H1 (cell line): ENCODE measurements around the gene NFATC1. TPM values are rescaled to one million over a fixed set of nuclear protein-coding genes. Genes with fewer than 3 reads are reported as not detected.

Source experiments
- CTCF ChIA-PET: fragments of 300-600 bp; sonication (Branson Sonifier 250); formaldehyde crosslinking; loops from one replicate; lab custom pipeline; 2021; ENCODE audit not compliant: partially characterized antibody; lab: Charles Lee
- POLR2A ChIA-PET: fragments of 300-600 bp; sonication (Branson Sonifier 250); formaldehyde crosslinking; loops from one replicate; lab custom pipeline; 2021; ENCODE audit warnings: inconsistent platforms; ENCODE audit not compliant: partially characterized antibody; lab: Charles Lee
- DNase-seq, 2 experiments: peaks; one replicate each; pipeline versions ENCODE4 v3.0.0 to v3.0.0-alpha.2; 2010 to 2022; ENCODE audit warnings: low spot score in 2 of 2, low read depth in 1 of 2, mixed read lengths in 1 of 2
- FAIRE-seq: peaks from 2 replicates; lab custom pipeline; 2011; peaks lifted over from hg19 to GRCh38; lab: Jason Lieb, UNC
- H2AFZ ChIP-seq: 2 replicates; pipeline ENCODE4 v1.8.1; 2012; ENCODE audit warnings: low read length, inconsistent platforms
- H2AK5ac ChIP-seq: 2 replicates; pipeline ENCODE4 v1.6.1; 2013; ENCODE audit warnings: low read depth, low read length
- H2BK120ac ChIP-seq: replicated peaks from 2 replicates; pipeline ENCODE3; 2013; ENCODE audit warnings: low read depth, low read length, inconsistent platforms
- H2BK12ac ChIP-seq: 2 replicates; pipeline ENCODE4 v1.6.1; 2013; ENCODE audit warnings: low read depth, low read length
- H2BK15ac ChIP-seq: 2 replicates; pipeline ENCODE4 v1.6.1; 2013; ENCODE audit warnings: low read length
- H2BK20ac ChIP-seq: 2 replicates; pipeline ENCODE4 v1.6.1; 2013; ENCODE audit warnings: low read length
- H2BK5ac ChIP-seq: 2 replicates; pipeline ENCODE4 v1.6.1; 2013; ENCODE audit warnings: low read depth, low read length
- H3K14ac ChIP-seq: 2 replicates; pipeline ENCODE4 v1.6.1; 2013; ENCODE audit warnings: inconsistent platforms; ENCODE audit not compliant: insufficient read length
- H3K18ac ChIP-seq: 2 replicates; pipeline ENCODE4 v1.6.1; 2013; ENCODE audit warnings: low read length; ENCODE audit errors: extremely low read depth
- H3K23ac ChIP-seq: 2 replicates; pipeline ENCODE4 v1.6.1; 2013; ENCODE audit warnings: inconsistent platforms; ENCODE audit not compliant: insufficient read length
- H3K23me2 ChIP-seq: 2 replicates; pipeline ENCODE4 v1.6.1; 2013; ENCODE audit warnings: low read depth, low read length
- H3K27ac ChIP-seq: 2 replicates; pipeline ENCODE4 v1.6.1; 2011; ENCODE audit warnings: low read depth, low read length, inconsistent platforms
- H3K27me3 ChIP-seq, 4 experiments: replicated peaks in 1 of 4; 1 replicate in 1 of 4; 2 replicates in 3 of 4; pipeline versions ENCODE4 v1.6.1 to v1.8.1; 2011 to 2013; ENCODE audit warnings: low read length in 3 of 4, mild to moderate bottlenecking in 3 of 4, inconsistent platforms in 2 of 4, mixed read lengths in 2 of 4, moderate library complexity in 1 of 4; ENCODE audit not compliant: control insufficient read depth in 3 of 4, insufficient read depth in 3 of 4; ENCODE audit errors: extremely low read depth in 1 of 4
- H3K36me3 ChIP-seq, 4 experiments: 2 replicates each; pipeline versions ENCODE4 v1.6.1 to v1.8.1; 2011 to 2013; ENCODE audit warnings: mild to moderate bottlenecking in 4 of 4, low read length in 3 of 4, moderate library complexity in 2 of 4, control low read depth in 1 of 4, inconsistent platforms in 1 of 4; ENCODE audit not compliant: insufficient read depth in 4 of 4, control insufficient read depth in 2 of 4
- H3K4ac ChIP-seq: replicated peaks from 2 replicates; pipeline ENCODE3; 2013; ENCODE audit warnings: low read length, low read depth, mixed read lengths, inconsistent platforms; ENCODE audit not compliant: insufficient read length
- H3K4me1 ChIP-seq, 4 experiments: replicated peaks in 1 of 4; 1 replicate in 1 of 4; 2 replicates in 3 of 4; pipeline versions ENCODE4 v1.6.1 to v1.8.1; 2011 to 2013; ENCODE audit warnings: low read length in 3 of 4, inconsistent platforms in 2 of 4, mixed read lengths in 1 of 4; ENCODE audit not compliant: insufficient read depth in 4 of 4, control insufficient read depth in 3 of 4
- H3K4me2 ChIP-seq, 2 experiments: 2 replicates each; pipeline versions ENCODE4 v1.6.1 to v1.8.1; 2011 to 2013; ENCODE audit warnings: low read depth in 2 of 2, low read length in 2 of 2, control low read depth in 1 of 2, inconsistent platforms in 1 of 2, mild to moderate bottlenecking in 1 of 2; ENCODE audit not compliant: insufficient read depth in 1 of 2
- H3K4me3 ChIP-seq, 4 experiments: fragments of 200-600, 300-600 bp in 1 of 4; sonication (generic), shearing (Covaris generic), sonication (Bioruptor Twin) in 1 of 4; 2 replicates each; pipeline versions ENCODE4 v1.5.1 to v1.8.1; 2011 to 2016; ENCODE audit warnings: low read length in 4 of 4, low read depth in 3 of 4, control low read depth in 2 of 4, inconsistent platforms in 2 of 4, mild to moderate bottlenecking in 2 of 4, mixed read lengths in 1 of 4, moderate library complexity in 1 of 4; ENCODE audit not compliant: insufficient read depth in 2 of 4; ENCODE audit errors: extremely low read depth in 1 of 4
- H3K56ac ChIP-seq: replicated peaks from 2 replicates; pipeline ENCODE3; 2013; ENCODE audit warnings: low read depth, mild to moderate bottlenecking, mixed read lengths, low read length, inconsistent platforms; ENCODE audit not compliant: insufficient read length
- H3K79me1 ChIP-seq: 2 replicates; pipeline ENCODE4 v1.6.1; 2013; ENCODE audit warnings: low read depth, low read length, control low read depth
- H3K79me2 ChIP-seq, 2 experiments: 2 replicates each; pipeline versions ENCODE4 v1.6.1 to v1.8.1; 2012 to 2013; ENCODE audit warnings: low read length in 2 of 2, mild to moderate bottlenecking in 2 of 2, inconsistent platforms in 1 of 2; ENCODE audit not compliant: insufficient read depth in 2 of 2, control insufficient read depth in 1 of 2
- H3K9ac ChIP-seq, 4 experiments: replicated peaks in 1 of 4; 1 replicate in 1 of 4; 2 replicates in 3 of 4; pipeline versions ENCODE4 v1.6.1 to v1.8.1; 2011 to 2013; ENCODE audit warnings: low read depth in 3 of 4, low read length in 3 of 4, control low read depth in 2 of 4, mild to moderate bottlenecking in 2 of 4, moderate library complexity in 2 of 4, inconsistent platforms in 1 of 4; ENCODE audit errors: extremely low read depth in 1 of 4
- H3K9me3 ChIP-seq, 2 experiments: 2 replicates each; pipeline versions ENCODE4 v1.6.1 to v1.8.1; 2012 to 2013; ENCODE audit warnings: mild to moderate bottlenecking in 2 of 2, moderate library complexity in 2 of 2, control low read depth in 1 of 2, inconsistent platforms in 1 of 2, low read depth in 1 of 2, low read length in 1 of 2, mixed read lengths in 1 of 2; ENCODE audit not compliant: insufficient read depth in 2 of 2
- H4K20me1 ChIP-seq, 2 experiments: replicated peaks in 1 of 2; 2 replicates each; pipeline versions ENCODE3 to v1.8.1; 2011 to 2013; ENCODE audit warnings: inconsistent platforms in 2 of 2, low read length in 2 of 2, mild to moderate bottlenecking in 1 of 2; ENCODE audit not compliant: insufficient read depth in 2 of 2, control insufficient read depth in 1 of 2
- H4K5ac ChIP-seq: 2 replicates; pipeline ENCODE4 v1.6.1; 2013; ENCODE audit warnings: low read length, low read depth, mixed read lengths, inconsistent platforms; ENCODE audit not compliant: insufficient read length
- H4K8ac ChIP-seq: 2 replicates; pipeline ENCODE4 v1.8.0; 2013; ENCODE audit warnings: mild to moderate bottlenecking, moderate library complexity, low read length, inconsistent platforms; ENCODE audit not compliant: insufficient read depth; ENCODE audit errors: extremely low read depth
- H4K91ac ChIP-seq: replicated peaks from 2 replicates; pipeline ENCODE3; 2013; ENCODE audit warnings: low read length, mixed read lengths, inconsistent platforms; ENCODE audit not compliant: insufficient read length
- BACH1 ChIP-seq: IDR thresholded peaks from 2 replicates; pipeline ENCODE4 v1.6.1; 2012; ENCODE audit warnings: low read length, improper control_type of control experiment
- BRCA1 ChIP-seq: IDR thresholded peaks from 2 replicates; pipeline ENCODE4 v1.6.1; 2012; ENCODE audit warnings: low read depth, low read length, improper control_type of control experiment
- HDAC6 ChIP-seq: IDR thresholded peaks from one replicate; pipeline ENCODE4 v1.7.1; 2012; ENCODE audit warnings: low read depth, mild to moderate bottlenecking, inconsistent platforms, low read length, moderate library complexity
- KDM5A ChIP-seq: fragments of 200-600 bp; IDR thresholded peaks from 2 replicates; pipeline ENCODE4 v1.7.1; 2012; ENCODE audit warnings: mild to moderate bottlenecking, low read length, inconsistent platforms, mixed read lengths
- RAD21 ChIP-seq, 2 experiments: IDR thresholded peaks in 1 of 2; conservative IDR thresholded peaks in 1 of 2; 2 replicates each; pipeline ENCODE4 v1.6.1; 2011; ENCODE audit warnings: low read depth in 2 of 2, low read length in 2 of 2, improper control_type of control experiment in 1 of 2, inconsistent platforms in 1 of 2, mild to moderate bottlenecking in 1 of 2, moderate library complexity in 1 of 2
- RBBP5 ChIP-seq: IDR thresholded peaks from 2 replicates; pipeline ENCODE4 v1.7.1; 2012; ENCODE audit warnings: low read depth, mild to moderate bottlenecking, inconsistent platforms, low read length, moderate library complexity, borderline replicate concordance
- RNF2 ChIP-seq: fragments of 200-900, 300-1000 bp; sonication (generic); IDR thresholded peaks from 2 replicates; pipeline ENCODE4 v1.7.1; 2016; ENCODE audit warnings: borderline replicate concordance, low read depth, mild to moderate bottlenecking, antibody characterized with exemption, low read length; ENCODE audit not compliant: poor library complexity, severe bottlenecking; ENCODE audit errors: missing control alignments
- WGBS, 2 experiments: shearing (Covaris generic) in 1 of 2; methylation state at CpG; one replicate each; pipeline versions ENCODE4 v1.1.6 to v1.1.7; 2013 to 2015; ENCODE audit warnings: low lambda C conversion rate in 2 of 2, mixed read lengths in 2 of 2, inconsistent platforms in 1 of 2, low coverage in 1 of 2, missing lambda C conversion rate in 1 of 2; ENCODE audit not compliant: insufficient replicate concordance in 2 of 2, insufficient coverage in 1 of 2, insufficient read length in 1 of 2; ENCODE audit errors: extremely low coverage in 1 of 2, missing lambda C conversion rate in 1 of 2; 5-methylcytosine and 5-hydroxymethylcytosine counted together
- polyA plus RNA-seq, 7 experiments: library from polyadenylated mRNA; depleted of rRNA in 3 of 7; stranded (reverse) in 5 of 7; unstranded in 2 of 7; fragments of >200 nt in 5 of 7; fragments of 200-250 nt in 2 of 7; gene quantifications; 1 replicate in 5 of 7; 2 replicates in 1 of 7; 4 replicates in 1 of 7; pipeline versions ENCODE4 v1.2.1 to v1.2.3, GENCODE V29; 2011 to 2013; ENCODE audit warnings: missing spikeins in 2 of 7, mixed read lengths in 2 of 7
- total RNA-seq: library from RNA; stranded (reverse); fragmentation: NEBNext Ultra II Directional; extraction: Animal tissue kit (Norgen Biotek cat#: 25700); gene quantifications from 2 replicates; pipeline ENCODE4 v1.2.1, GENCODE V29; 2021
- TF ChIP-seq, protein P1 (sequence below): IDR thresholded peaks from 2 replicates; pipeline ENCODE4 v1.6.1; 2012; ENCODE audit warnings: inconsistent platforms

Gene NFATC1
- total and polyA plus RNA-seq, 2 of the 8 experiments (the other 6 are each of a cell fraction or from before 2014, with no cell fraction given): 2.0 to 6.6 TPM

DNA sequence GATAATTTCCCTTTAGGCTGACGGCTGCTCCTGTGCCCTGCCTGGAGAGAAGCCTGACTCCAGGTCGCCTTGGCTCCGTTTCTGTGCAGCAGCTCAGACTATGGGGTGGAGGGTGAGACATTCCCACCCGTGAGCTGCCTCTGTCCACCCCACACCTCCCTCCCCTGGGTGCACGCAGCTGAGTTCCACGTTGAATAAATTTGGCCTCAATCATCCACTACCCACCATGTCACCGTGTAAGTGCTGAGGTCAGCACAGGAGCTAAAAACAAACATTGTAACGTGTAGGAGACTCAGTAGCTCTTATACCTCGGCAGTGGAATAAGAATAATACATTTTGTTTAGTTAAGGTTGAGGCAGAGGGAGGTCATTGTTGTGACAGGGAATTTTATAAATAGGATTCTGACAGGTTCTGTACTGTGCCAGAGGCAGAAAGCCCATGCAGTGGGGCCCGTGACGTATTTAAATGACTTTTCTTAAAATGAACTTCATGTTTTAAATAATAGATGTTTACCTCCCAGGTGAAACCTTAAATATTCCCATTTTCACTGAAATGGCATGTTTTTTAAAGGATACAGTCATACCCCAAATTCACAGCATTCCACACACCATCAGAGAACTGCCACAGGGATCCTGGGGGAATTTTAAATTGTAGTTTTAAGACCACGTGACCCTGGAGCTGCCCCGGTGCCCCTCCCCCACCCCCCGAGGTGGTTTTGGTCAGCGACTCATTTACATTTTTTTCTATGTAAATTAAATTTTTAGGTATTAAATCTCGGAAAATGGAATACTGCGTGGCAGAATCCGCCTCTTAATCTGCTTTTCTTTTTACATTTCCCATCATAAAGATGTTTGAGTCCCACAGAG lies 50.2 kb downstream of the NFATC1 start:
- WGBS, 2 experiments: 83% methylated on average over 18 of the region's 18 CpGs; no CpG with 5 or more reads in 1 of the 2 experiments
- Histone ChIP-seq H4K5ac (no peak overlapping the region), H2AFZ (no peak overlapping the region), H3K23ac (no peak overlapping the region), H3K9ac (no peak overlapping the region), H3K23me2 (no peaks in the 10 kb centered on the region), H3K14ac (no peak overlapping the region), H3K27me3 (no peaks in the 10 kb centered on the region), H3K27ac (no peak overlapping the region), H2BK120ac (no peak overlapping the region), H3K79me2 (no peaks in the 10 kb centered on the region), H3K4ac (no peak overlapping the region), H4K20me1 (no peaks in the 10 kb centered on the region), H2BK5ac (0 out of 2 replicates have a peak overlapping the region, but pooled peaks have one; percentile 40), H2BK12ac (no peak overlapping the region), H3K79me1 (no peaks in the 10 kb centered on the region), H3K18ac (no peak overlapping the region), H4K91ac (no peak overlapping the region), H3K4me1 (no peaks in the 10 kb centered on the region; a peak in 2 of 7 replicates), H3K56ac (no peak overlapping the region), H3K4me3 (no peak overlapping the region), H3K36me3 (no peaks in the 10 kb centered on the region; a peak in 1 of 8 replicates), H2BK20ac (no peak overlapping the region), H2BK15ac (no peak overlapping the region), H4K8ac (no peak overlapping the region), H2AK5ac (0 out of 2 replicates have a peak overlapping the region, but pooled peaks have one; percentile 32), H3K9me3 (no peaks in the 10 kb centered on the region)
- no peak for DNase-seq
- FAIRE-seq: no peak
- ChIA-PET POLR2A (interaction anchor here (1.1 kb wide), 1 partner anchor 50 kb away, joined by 3 read pairs; no protein-coding TSS in a partner anchor), CTCF (interaction anchor here (0.8 to 1.4 kb wide), 2 partner anchors 65 to 92 kb away, joined by 3 read pairs; no protein-coding TSS in a partner anchor)
- TF ChIP-seq BACH1: no peak
- TF ChIP-seq RNF2: no peak
- no peak for TF ChIP-seq RBBP5
- TF ChIP-seq RAD21 (IDR thresholded peaks at IDR 0.05 in 1 of 2, conservative IDR thresholded peaks at IDR 0.05 in 1 of 2; ENCODE audit: low read depth in 2 of 2, low read length in 2 of 2): no peak
- no peak for TF ChIP-seq BRCA1
- TF ChIP-seq KDM5A: no peak
- TF ChIP-seq HDAC6: no peak
- TF ChIP-seq, protein P1, sequence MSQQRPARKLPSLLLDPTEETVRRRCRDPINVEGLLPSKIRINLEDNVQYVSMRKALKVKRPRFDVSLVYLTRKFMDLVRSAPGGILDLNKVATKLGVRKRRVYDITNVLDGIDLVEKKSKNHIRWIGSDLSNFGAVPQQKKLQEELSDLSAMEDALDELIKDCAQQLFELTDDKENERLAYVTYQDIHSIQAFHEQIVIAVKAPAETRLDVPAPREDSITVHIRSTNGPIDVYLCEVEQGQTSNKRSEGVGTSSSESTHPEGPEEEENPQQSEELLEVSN: no peak
- TF ChIP-seq, all 59 proteins: peak for 0
- no peak overlapping the region for H3K4me2 ChIP-seq
